ENCODE results near the gene VIP.

VIP gene

DNA sequence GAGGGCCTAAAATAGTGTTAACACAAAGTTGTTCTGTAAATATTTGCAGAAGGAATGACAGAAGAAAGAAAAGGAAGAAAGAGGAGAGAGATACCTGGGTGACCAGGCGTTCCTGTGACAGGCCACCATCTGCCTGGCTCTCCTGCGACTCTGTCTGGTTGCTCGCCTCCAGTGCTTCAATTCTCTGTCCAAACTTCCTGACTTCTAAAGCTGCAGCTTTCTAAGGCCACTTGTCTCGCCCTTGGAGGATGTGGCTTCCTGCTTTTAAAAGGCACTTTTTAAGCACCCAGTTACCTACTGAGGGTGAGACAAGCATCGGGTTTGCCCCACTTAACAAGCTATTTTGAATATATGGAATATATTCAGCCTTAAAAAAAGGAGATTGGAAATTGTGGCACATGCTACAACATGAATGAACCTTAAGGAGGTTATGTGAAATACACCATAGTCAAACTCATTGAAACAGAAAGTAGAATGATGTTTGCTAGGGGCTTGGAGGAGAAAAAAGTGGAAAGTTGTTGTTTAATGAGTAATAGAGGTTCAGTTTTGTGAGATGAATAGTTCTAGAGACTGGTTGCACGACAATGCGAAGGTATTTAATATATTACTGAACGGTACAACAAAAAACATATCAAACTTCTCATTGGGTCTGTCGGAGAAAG, 32.8 kb downstream of the VIP start:
- no peak for DNase-seq (ENCODE audit: low read depth)

DNA sequence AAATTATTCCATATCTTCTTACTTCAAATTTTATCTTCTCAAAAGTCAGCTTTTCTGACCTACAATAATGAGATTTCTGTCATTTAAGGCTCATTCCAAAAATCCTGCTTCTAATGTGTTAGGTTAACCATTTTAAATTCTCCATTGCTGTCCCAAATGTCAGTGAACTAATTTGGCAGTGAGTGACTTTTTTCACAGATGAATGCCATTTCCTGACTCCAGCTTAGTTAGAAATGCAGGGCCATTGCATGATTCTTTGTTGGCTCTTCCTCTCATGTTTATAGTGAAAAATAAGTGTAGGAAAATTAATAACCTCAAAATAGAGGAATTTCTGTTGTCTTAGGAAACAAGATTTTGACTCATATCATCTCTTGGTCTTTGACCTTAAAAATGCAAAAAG, 44.1 kb downstream of the VIP start:
- no peak for DNase-seq (ENCODE audit: low read depth)

DNA sequence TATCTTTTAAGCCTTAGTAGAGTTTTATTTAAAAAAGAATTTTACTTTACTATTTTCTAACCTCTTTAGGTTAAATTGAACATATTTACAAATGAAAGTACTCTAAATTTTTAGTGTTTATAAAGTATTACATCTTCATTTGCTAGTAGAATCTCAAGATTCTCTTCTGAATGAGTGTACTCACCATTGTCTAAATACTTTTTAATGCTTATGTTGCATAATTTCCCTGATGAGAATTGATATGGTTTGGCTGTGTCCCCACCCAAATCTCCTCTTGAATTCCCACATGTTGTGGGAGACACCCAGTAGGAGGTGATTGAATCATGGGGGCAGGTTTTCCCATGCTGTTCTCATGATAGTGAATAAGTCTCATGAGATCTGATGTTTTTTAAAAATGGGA, 53.6 kb downstream of the VIP start:
- no peak for DNase-seq (ENCODE audit: low read depth)

All from GM04503 (cell line).